K562 (cell line): ENCODE measurements around the gene NSMF. TPM values are rescaled to one million over a fixed set of nuclear protein-coding genes. Genes with fewer than 3 reads are reported as not detected.

Experiments
- HNRNPH1 ChIP-seq: fragments of 200-400 bp; formaldehyde crosslinking; optimal IDR thresholded peaks from 2 replicates; pipeline ENCODE3; 2017; ENCODE audit warnings: low read depth, mild to moderate bottlenecking, low read length, moderate library complexity
- KAT2B ChIP-seq: IDR thresholded peaks from one replicate; pipeline ENCODE4 v1.6.1; 2012; ENCODE audit warnings: low read depth, mild to moderate bottlenecking, control low read depth, inconsistent platforms, low read length, moderate library complexity
- KAT8 ChIP-seq: fragments of 450-650 bp; IDR thresholded peaks from 2 replicates; pipeline ENCODE4 v1.6.1; 2016; ENCODE audit warnings: low read depth, mild to moderate bottlenecking
- KLF6 ChIP-seq: fragments of 250-450 bp; sonication (Bioruptor Pico); IDR thresholded peaks from 2 replicates; pipeline ENCODE4 v1.4.0; 2020; ENCODE audit warnings: mild to moderate bottlenecking, moderate library complexity, borderline replicate concordance
- MEF2D ChIP-seq: conservative IDR thresholded peaks from 2 replicates; pipeline ENCODE4 v1.6.1; 2016; ENCODE audit warnings: low read depth, missing genetic modification characterization, missing compliant biosample characterization
- MEIS2 ChIP-seq: fragments of 450-650 bp; IDR thresholded peaks from 2 replicates; pipeline ENCODE4 v1.6.1; 2014; ENCODE audit warnings: mild to moderate bottlenecking; ENCODE audit not compliant: partially characterized antibody
- NR2C2 ChIP-seq, 2 experiments: fragments of 200-800 bp in 1 of 2; sonication (Bioruptor generic) in 1 of 2; sonication (generic) in 1 of 2; formaldehyde crosslinking in 1 of 2; IDR thresholded peaks; 2 replicates each; pipeline versions ENCODE4 v1.6.1 to v1.8.0; 2016 to 2022; ENCODE audit warnings: mild to moderate bottlenecking in 1 of 2, missing compliant biosample characterization in 1 of 2, missing genetic modification characterization in 1 of 2, missing genetic modification reagents in 1 of 2
- PML ChIP-seq: IDR thresholded peaks from 2 replicates; pipeline ENCODE4 v1.6.1; 2012; ENCODE audit warnings: low read length, inconsistent platforms
- PTBP1 ChIP-seq: fragments of 200-400 bp; formaldehyde crosslinking; IDR thresholded peaks from 2 replicates; pipeline ENCODE4 v1.6.1; 2017; ENCODE audit warnings: low read depth, low read length
- SRSF3 ChIP-seq: fragments of 200-400 bp; formaldehyde crosslinking; IDR thresholded peaks from 2 replicates; pipeline ENCODE4 v1.6.1; 2016; ENCODE audit warnings: mild to moderate bottlenecking, low read length, moderate library complexity; ENCODE audit not compliant: insufficient read depth
- TAL1 ChIP-seq: fragments of 450-650 bp; IDR thresholded peaks from 2 replicates; pipeline ENCODE4 v1.6.1; 2016; ENCODE audit warnings: mild to moderate bottlenecking
- TFAM ChIP-seq: fragments of 250-450 bp; sonication (Bioruptor Pico); conservative IDR thresholded peaks from 2 replicates; pipeline ENCODE4 v1.5.0; 2021; ENCODE audit warnings: mild to moderate bottlenecking, moderate library complexity
- ZNF124 ChIP-seq: sonication (generic); formaldehyde crosslinking; IDR thresholded peaks from 2 replicates; pipeline ENCODE4 v1.8.1; 2022; ENCODE audit warnings: missing genetic modification reagents
- ZNF217 ChIP-seq: sonication (generic); formaldehyde crosslinking; IDR thresholded peaks from 2 replicates; pipeline ENCODE4 v1.8.0; 2022; ENCODE audit warnings: mild to moderate bottlenecking, missing genetic modification reagents
- polyA plus RNA-seq, 8 experiments: library from polyadenylated mRNA; depleted of rRNA in 4 of 8; stranded (reverse) in 5 of 8; unstranded in 3 of 8; fragments of >200 nt; fragmentation: Nextera tagmentation in 2 of 8; fragmentation: Illumina TruSeq in 1 of 8; extraction: Ambion mirVana in 2 of 8; extraction: Trizol in 1 of 8; gene quantifications; 2 replicates each; pipeline versions ENCODE4 v1.2.1 to v1.2.3, GENCODE V29; 2011 to 2014; ENCODE audit warnings: inconsistent platforms in 1 of 8, missing spikeins in 1 of 8
- total RNA-seq, 7 experiments: library from RNA; depleted of rRNA in 6 of 7; stranded (reverse); fragments of >200 nt in 6 of 7; fragmentation: Illumina TruSeq in 2 of 7; extraction: Trizol in 2 of 7; gene quantifications; 2 replicates each; pipeline versions ENCODE4 v1.2.1 to v1.2.3, GENCODE V29; 2011 to 2021; ENCODE audit warnings: low replicate concordance in 1 of 7
- TF ChIP-seq, protein P1 (sequence below): fragments of 250-450 bp; sonication (Bioruptor Pico); IDR thresholded peaks from 2 replicates; pipeline ENCODE4 v1.8.0; 2021; ENCODE audit warnings: borderline replicate concordance, mild to moderate bottlenecking, moderate library complexity; ENCODE audit not compliant: poor library complexity, severe bottlenecking
- TF ChIP-seq, protein P2 (sequence below): sonication (generic); formaldehyde crosslinking; IDR thresholded peaks from 2 replicates; pipeline ENCODE4 v1.8.0; 2023; ENCODE audit warnings: mild to moderate bottlenecking, missing genetic modification reagents
- TF ChIP-seq, protein P3 (sequence below): fragments of 450-650 bp; IDR thresholded peaks from 2 replicates; pipeline ENCODE4 v1.6.1; 2018; ENCODE audit not compliant: partially characterized antibody
- TF ChIP-seq, protein P4 (sequence below): fragments of 450-650 bp; IDR thresholded peaks from one replicate; pipeline ENCODE4 v1.6.1; 2018; ENCODE audit warnings: mild to moderate bottlenecking, moderate library complexity; ENCODE audit not compliant: partially characterized antibody
- TF ChIP-seq, protein P5 (sequence below): fragments of 450-650 bp; formaldehyde crosslinking; IDR thresholded peaks from 2 replicates; pipeline ENCODE4 v1.4.0; 2022; ENCODE audit warnings: missing genetic modification characterization

The NSMF gene
- total and polyA plus RNA-seq, 9 of the 15 experiments (the other 6 are each of a cell fraction or from before 2014, with no cell fraction given), result 0.20 to 82.7 (median 29.3) TPM

DNA sequence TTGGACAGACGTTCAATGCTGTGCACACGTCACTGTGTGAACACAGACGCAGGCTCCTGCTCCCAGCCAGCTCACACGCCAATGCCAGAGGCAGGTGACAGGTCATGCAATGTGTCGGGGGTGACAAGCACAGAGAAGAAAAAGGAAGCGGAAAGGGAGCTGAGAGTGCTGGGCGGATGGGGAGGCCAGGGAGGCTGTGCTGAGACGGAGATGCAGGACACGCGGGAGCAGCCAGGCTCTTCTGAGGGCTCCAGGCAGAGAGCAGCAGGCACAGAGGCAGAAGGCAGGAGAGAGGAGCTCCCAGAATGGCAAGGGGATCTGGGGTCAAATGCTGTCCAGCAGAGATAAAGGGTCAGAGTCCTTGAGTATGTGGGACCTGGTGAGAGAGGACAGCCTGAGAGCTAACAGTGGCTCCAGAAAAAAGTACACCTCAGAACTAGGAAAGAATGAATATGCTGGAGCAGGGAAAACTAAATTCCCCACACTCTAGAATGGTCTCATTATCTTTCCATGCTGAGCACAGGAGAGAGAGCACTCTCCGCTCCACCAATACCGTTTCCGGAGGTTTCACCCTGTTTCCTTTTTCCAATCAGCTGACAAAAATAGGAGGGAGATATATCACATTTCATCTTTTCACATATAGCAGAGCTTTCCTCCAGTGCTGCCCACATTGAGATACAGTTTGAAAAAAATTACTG lies 32.8 kb upstream of the NSMF start (continued):
- TF ChIP-seq SRSF3, result no peak
- no peak for TF ChIP-seq ZNF217 (CRISPR knock-in tag)
- TF ChIP-seq HNRNPH1, result no peak
- no peak for TF ChIP-seq PML
- TF ChIP-seq, protein P1, sequence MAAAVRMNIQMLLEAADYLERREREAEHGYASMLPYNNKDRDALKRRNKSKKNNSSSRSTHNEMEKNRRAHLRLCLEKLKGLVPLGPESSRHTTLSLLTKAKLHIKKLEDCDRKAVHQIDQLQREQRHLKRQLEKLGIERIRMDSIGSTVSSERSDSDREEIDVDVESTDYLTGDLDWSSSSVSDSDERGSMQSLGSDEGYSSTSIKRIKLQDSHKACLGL, result no peak
- TF ChIP-seq KAT2B, result no peak
- TF ChIP-seq PTBP1, result no peak
- TF ChIP-seq, protein P2, sequence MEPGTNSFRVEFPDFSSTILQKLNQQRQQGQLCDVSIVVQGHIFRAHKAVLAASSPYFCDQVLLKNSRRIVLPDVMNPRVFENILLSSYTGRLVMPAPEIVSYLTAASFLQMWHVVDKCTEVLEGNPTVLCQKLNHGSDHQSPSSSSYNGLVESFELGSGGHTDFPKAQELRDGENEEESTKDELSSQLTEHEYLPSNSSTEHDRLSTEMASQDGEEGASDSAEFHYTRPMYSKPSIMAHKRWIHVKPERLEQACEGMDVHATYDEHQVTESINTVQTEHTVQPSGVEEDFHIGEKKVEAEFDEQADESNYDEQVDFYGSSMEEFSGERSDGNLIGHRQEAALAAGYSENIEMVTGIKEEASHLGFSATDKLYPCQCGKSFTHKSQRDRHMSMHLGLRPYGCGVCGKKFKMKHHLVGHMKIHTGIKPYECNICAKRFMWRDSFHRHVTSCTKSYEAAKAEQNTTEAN, result no peak
- TF ChIP-seq MEIS2, result peak; percentile 33
- peak; percentile 45; the same call in 1 of the 2 replicates for TF ChIP-seq TAL1
- no peak for TF ChIP-seq NR2C2 (CRISPR knock-in tag; IDR thresholded peaks at IDR 0.05)
- TF ChIP-seq NR2C2 (tag; IDR thresholded peaks at IDR 0.05), result peak; percentile 76
- TF ChIP-seq, protein P3, sequence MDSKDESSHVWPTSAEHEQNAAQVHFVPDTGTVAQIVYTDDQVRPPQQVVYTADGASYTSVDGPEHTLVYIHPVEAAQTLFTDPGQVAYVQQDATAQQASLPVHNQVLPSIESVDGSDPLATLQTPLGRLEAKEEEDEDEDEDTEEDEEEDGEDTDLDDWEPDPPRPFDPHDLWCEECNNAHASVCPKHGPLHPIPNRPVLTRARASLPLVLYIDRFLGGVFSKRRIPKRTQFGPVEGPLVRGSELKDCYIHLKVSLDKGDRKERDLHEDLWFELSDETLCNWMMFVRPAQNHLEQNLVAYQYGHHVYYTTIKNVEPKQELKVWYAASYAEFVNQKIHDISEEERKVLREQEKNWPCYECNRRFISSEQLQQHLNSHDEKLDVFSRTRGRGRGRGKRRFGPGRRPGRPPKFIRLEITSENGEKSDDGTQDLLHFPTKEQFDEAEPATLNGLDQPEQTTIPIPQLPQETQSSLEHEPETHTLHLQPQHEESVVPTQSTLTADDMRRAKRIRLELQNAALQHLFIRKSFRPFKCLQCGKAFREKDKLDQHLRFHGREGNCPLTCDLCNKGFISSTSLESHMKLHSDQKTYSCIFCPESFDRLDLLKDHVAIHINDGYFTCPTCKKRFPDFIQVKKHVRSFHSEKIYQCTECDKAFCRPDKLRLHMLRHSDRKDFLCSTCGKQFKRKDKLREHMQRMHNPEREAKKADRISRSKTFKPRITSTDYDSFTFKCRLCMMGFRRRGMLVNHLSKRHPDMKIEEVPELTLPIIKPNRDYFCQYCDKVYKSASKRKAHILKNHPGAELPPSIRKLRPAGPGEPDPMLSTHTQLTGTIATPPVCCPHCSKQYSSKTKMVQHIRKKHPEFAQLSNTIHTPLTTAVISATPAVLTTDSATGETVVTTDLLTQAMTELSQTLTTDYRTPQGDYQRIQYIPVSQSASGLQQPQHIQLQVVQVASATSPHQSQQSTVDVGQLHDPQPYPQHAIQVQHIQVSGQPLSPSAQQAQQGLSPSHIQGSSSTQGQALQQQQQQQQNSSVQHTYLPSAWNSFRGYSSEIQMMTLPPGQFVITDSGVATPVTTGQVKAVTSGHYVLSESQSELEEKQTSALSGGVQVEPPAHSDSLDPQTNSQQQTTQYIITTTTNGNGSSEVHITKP, result no peak
- TF ChIP-seq, protein P4, sequence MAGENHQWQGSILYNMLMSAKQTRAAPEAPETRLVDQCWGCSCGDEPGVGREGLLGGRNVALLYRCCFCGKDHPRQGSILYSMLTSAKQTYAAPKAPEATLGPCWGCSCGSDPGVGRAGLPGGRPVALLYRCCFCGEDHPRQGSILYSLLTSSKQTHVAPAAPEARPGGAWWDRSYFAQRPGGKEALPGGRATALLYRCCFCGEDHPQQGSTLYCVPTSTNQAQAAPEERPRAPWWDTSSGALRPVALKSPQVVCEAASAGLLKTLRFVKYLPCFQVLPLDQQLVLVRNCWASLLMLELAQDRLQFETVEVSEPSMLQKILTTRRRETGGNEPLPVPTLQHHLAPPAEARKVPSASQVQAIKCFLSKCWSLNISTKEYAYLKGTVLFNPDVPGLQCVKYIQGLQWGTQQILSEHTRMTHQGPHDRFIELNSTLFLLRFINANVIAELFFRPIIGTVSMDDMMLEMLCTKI, result no peak
- TF ChIP-seq TFAM, result no peak
- TF ChIP-seq, protein P5, sequence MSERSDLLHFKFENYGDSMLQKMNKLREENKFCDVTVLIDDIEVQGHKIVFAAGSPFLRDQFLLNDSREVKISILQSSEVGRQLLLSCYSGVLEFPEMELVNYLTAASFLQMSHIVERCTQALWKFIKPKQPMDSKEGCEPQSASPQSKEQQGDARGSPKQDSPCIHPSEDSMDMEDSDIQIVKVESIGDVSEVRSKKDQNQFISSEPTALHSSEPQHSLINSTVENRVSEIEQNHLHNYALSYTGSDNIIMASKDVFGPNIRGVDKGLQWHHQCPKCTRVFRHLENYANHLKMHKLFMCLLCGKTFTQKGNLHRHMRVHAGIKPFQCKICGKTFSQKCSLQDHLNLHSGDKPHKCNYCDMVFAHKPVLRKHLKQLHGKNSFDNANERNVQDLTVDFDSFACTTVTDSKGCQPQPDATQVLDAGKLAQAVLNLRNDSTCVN (CRISPR knock-in tag), result no peak
- peak; percentile 56; the same call in 1 of the 2 replicates for TF ChIP-seq MEF2D (tag)
- no peak for TF ChIP-seq ZNF124 (CRISPR knock-in tag)
- no peak for TF ChIP-seq KAT8
- TF ChIP-seq KLF6, result no peak
